Urothelium cell line (cell line): Measurements from ENCODE around the gene SLC1A2.
A peak's percentile ranks its signal among the peaks of the same experiment; 100 is the strongest.

Source experiments
- DNase-seq: peaks from one replicate; pipeline ENCODE4 v3.0.0; 2011; ENCODE audit warnings: low spot score, mixed read lengths
- FAIRE-seq: peaks from 2 replicates; lab custom pipeline; 2011; peaks lifted over from hg19 to GRCh38; lab: Jason Lieb, UNC

Gene SLC1A2

GRCh38 chr11:35305670-35306382, 113.5 kb downstream of the SLC1A2 start:
- DNase-seq (peak; percentile 75), FAIRE-seq (no peak)

GRCh38 chr11:35304900-35305460, 114.4 kb downstream of the SLC1A2 start:
- FAIRE-seq (no peak), DNase-seq (no peak)

GRCh38 chr11:35304386-35304775, 115.0 kb downstream of the SLC1A2 start:
- no peak for DNase-seq
- FAIRE-seq, result no peak

GRCh38 chr11:35303596-35304385, 115.6 kb downstream of the SLC1A2 start:
- no peak for FAIRE-seq

GRCh38 chr11:35302398-35302797, 117.0 kb downstream of the SLC1A2 start:
- FAIRE-seq (no peak), DNase-seq (no peak)

More at GRCh38 chr11:35303596-35304385, 115.6 kb downstream of the SLC1A2 start:
- no peak for DNase-seq

DNA sequence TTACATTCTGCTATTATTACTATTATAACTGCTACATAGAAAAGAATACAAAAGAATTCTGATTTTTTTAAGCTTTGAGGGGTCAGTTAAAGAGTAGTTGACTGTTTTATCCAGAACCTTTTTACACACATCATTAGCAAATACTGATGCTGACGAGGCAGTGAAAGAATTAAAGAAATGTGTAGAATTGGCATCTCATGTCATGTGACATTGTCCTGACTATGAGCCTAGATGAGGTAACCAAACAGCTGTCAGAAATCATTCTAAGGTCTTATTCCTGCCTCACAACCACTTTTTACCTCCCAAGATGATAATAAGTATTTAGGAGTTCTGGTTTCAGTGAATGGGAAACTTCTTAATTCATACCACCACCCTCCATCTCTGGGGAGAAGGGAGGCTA, 121.0 kb downstream of the SLC1A2 start:
- DNase-seq, result no peak
- FAIRE-seq, result no peak

DNA sequence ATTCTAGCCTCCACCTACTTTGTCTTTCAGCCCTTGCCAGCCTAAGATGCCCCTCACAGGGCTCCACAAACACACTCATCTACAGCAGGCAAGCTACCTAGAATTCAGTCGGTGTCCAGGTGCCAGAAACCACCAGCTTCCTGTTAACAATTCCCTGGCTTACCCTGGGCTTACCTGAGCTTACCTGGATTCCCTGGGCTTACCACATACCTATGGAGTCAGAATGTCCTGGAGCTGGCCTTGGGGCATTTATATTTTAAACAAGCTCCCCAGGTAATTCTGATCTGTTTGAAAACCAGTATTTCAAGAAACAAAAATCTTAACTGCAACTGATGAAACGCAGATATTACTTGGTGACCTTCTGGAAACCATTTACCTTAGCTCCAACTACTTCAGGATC, 123.6 kb downstream of the SLC1A2 start:
- no peak for DNase-seq
- FAIRE-seq, result no peak

DNA sequence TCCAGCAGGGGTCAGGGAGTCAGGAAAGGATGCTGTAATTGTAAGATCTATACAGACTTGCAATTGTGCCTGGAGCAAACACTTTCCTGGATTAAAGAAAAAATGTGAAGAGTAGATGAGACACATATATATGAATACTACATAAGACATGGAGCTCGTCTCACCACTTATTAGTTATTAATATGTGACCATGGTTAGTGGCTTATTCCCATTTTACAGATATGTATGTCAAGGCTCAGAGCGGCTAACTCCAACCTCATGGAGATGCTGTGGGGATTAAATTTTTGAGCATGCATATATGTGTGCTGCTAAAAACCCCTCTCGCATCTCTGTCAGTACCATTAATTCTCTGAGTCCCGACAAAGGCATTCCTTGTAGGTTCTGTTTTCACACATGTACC, 125.7 kb downstream of the SLC1A2 start:
- DNase-seq (no peak), FAIRE-seq (no peak)

DNA sequence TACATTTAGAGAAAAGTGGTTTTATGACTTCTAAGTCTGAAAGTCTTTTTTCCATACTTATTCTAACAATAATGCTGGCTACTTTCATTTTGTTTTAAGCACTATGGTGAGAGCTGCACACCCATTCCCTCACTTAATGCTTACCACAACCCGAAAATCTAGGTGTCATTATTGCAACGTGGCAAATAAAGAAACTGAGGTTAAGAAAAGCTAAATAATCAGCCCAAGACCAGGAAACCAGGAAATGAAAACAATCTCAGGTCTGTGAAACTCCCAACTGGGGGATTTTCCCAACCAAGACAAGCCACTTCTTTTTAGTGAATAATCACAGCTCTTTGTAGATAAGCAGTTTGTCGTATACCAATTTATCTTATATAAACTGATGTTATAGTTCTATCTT, 126.3 kb downstream of the SLC1A2 start:
- DNase-seq (no peak), FAIRE-seq (no peak)

GRCh38 chr11:35292279-35292678, 127.1 kb downstream of the SLC1A2 start:
- DNase-seq, result no peak

GRCh38 chr11:35290876-35291275, 128.5 kb downstream of the SLC1A2 start:
- DNase-seq (no peak), FAIRE-seq (no peak)

More at GRCh38 chr11:35292279-35292678, 127.1 kb downstream of the SLC1A2 start:
- FAIRE-seq, result no peak

- DNase-seq (peak; percentile 30), FAIRE-seq (no peak)
These were observed 129.5 kb downstream of the SLC1A2 start for GRCh38 chr11:35289821-35290220.

GRCh38 chr11:35288817-35289541, 130.4 kb downstream of the SLC1A2 start:
- FAIRE-seq (no peak), DNase-seq (peak; percentile 73)

DNA sequence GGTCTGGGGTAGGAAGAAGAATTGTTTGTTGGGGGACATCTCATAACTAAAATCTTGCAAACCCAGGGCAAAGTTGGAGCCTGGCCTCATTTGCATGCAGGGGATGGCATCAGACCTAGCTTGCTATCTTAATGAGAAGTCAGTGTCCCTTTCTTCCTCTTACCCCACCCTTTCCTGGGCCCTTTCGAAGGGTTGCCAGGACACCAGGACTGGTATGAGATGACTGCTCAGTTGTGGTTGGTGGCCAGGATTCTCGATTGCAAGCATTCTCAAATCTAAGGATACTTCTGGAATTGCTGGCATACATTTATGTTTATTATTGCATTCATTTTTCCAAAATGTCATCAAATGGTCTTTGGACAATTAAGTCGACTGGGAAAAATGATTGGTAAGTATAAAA, 131.0 kb downstream of the SLC1A2 start:
- DNase-seq, result no peak
- FAIRE-seq, result no peak

DNA sequence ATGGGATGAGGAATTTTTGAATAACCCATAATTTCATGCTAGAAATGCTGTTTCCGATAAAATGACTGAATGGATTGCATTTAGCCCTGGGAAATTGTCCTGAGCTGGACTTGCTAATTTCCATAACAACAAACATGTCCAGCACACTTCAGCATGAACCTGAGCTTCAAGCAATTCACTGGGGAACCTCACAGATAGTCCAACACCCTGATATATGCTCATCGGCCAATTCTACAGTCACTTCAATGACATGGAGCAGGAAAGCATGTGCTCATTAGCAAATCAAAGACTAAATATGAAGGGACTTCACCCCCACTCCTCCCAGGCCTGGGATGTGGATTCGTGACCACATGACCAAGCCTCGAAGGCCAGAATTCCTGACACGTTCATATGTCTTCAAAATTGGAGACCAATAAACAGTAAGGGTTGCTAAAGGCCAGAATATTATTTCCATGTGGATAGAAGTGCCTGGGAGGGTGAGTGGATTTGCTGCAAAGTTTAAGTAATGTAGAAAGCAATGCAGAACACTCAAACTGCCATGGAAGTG, 131.9 kb downstream of the SLC1A2 start:
- DNase-seq (no peak), FAIRE-seq (no peak)

DNA sequence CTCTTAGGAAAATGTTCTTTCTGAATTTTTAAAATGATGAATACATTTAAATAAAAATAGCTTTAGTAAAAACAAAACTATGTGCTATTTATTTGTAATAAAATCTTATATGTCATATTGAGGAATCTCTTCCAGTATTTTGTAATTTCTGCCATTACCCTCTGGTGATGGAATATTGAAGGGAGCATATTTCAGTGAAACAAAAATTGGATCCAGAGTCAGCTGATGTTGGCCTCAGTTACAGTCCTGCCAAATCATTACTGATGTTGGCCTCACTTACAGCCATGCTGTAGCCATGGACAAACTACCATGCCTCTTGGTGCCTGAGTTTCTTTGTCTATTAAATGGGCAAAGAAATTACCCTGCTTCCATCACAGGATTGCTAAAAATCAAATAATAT, 133.2 kb downstream of the SLC1A2 start:
- FAIRE-seq (no peak), DNase-seq (no peak)

DNA sequence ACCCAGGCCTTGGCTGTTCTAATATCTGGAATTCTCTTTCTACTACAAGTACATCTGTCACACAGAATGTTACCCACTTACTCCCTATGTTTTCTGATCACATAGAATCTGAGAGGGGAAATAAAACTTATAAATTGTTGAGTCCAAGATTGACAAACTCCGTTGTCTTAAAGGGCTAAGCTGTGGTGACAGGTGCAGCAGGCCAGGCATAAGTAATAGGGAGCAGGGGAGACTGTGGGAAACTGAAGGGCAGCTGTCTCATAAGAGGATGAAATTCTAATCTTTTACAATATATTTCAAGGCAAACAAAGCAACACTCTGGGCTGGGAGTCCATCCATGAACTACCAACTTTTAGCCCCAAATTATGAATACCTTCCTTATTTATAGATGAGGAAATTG, 133.9 kb downstream of the SLC1A2 start:
- FAIRE-seq (no peak), DNase-seq (no peak)

GRCh38 chr11:35282221-35282882, 137.0 kb downstream of the SLC1A2 start:
- FAIRE-seq, result no peak

DNA sequence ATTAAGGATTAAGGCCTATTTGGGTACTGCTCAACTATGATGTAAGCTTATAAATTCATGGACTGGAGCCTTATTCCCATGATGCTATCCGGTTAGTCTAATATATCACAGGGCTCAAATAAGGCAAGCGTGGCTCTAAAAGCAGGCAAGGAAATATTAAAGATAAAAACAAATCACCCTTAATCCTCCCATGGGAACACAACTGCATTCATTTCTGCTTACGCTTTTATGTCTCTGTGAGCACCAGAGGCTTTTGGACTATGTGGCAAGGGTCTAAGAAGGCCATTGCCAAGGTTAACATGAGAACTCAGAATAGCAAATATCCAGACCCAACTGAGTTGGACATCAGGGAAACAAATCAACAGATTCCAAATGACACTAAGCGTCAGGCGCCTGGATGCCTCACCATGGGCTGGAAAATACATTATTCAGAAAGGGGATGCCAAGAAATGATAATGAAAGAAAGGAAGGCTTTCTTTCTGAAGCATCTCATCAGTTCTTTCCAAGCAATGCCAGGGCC, 138.1 kb downstream of the SLC1A2 start:
- FAIRE-seq, result no peak

More at GRCh38 chr11:35282221-35282882, 137.0 kb downstream of the SLC1A2 start:
- no peak for DNase-seq

GRCh38 chr11:35280727-35281126, 138.6 kb downstream of the SLC1A2 start:
- FAIRE-seq (no peak), DNase-seq (no peak)

More for the DNA sequence above, 138.1 kb downstream of the SLC1A2 start:
- DNase-seq, result no peak
